HK-2 (cell line): ENCODE results near the gene ADA.

Experiments used
- DNase-seq: peaks from one replicate; pipeline ENCODE4 v3.0.0-alpha.2; 2018; ENCODE audit not compliant: unreplicated experiment

The ADA gene

DNA sequence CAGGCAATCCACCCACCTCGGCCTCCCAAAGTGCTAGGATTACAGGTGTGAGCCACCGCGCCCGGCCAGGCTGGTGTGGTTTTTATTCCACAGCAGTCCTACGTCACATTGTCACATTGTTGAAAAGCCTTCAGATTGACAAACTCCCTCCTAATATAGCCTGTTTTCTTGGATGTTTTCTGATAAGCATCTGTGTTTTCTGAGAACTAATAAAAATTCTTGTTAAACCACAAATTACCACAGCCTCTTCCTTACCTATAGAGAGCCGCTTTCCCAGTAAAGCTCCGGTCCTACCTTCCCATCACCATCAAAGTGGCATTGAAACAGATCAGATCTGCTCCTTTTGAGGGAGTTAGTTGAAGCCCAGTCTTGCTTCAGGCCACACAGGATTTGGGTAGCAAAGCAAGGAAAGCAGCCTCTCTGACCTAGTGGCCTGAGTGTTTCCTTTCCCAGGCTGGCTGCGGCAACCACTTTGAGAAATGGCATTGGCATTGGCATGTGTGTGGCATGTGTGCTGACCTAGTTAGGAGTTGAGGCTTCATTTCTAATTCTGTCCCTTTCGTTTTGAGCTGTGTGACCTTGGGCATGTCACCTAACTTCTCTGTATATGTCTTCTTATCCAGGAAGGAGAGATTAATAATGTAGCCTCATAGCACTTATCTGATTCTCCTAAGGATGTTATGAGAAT is 70.8 kb downstream of the ADA start:
- no peak for DNase-seq

DNA sequence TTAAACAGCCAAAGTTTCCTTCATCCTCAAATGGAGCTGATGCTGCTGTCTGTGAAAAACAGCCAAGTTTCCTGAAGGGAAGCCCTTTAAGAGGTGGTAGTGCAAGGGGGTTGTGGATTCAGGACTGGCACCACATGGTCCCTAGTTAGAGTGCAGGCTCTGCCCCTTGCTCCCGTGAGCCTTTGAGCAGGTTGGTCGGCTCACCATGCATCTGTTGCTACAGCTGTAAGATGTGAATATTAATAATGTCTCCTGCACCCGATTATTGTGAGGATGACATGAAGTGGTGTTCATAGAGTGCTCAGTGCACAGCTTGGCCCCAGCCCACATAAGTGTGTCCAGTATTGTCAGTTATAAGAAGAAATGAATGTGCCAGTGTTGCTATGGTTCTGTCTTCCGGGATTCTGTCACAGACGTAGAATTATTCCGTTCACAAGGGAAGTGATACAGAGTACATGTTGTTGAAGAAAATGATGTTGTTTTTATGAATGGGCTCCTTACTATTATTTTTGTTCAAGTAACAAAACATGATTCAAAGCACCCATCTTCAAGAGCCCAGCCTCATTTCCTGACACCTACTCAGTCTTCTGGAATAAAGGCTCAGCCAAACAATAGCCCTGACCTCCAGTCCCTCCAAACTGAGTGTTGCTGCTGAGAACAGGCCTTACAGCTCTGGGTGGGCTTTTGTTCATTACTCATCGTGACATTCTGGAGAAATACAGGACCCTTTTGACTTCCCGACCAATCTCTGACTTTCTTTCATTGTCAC is 72.0 kb downstream of the ADA start:
- no peak for DNase-seq

DNA sequence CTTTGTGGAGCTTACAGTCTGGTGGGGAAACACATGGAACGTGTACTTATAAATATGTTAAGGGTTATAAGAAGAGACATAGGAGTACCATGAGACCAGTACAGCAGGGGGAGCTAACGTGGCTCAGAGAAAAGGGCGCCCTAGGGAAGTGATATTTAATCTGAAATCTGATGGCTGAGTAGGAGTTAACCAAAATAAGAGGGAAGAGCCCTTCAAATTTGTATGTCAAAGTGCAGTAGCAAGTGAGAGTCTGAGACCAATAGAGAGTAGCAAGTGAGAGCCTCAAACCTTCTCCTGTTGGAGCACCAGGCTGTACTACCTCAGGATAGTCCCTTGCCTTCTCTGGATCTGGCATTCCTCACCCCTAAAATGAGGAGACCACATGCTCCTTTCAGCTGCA is 75.2 kb downstream of the ADA start:
- DNase-seq, result peak; percentile 22

DNA sequence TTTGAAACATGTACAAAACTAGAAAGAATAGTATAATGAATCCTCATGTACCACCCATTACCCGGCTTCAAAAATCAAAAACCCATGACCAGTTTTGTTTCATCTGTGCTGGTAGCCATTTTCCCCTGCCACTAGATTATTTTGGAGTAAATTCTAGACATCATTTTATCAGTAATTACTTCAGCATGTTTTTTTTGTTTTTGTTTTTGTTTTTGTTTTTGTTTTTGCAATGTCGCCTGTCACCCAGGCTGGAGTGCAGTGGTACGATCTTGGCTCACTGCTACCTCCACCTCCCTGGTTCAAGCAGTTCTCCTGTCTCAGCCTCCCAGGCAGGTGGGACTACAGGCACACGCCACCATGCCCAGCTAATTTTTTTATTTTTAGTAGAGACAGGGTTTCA is 77.1 kb downstream of the ADA start:
- no peak for DNase-seq

DNA sequence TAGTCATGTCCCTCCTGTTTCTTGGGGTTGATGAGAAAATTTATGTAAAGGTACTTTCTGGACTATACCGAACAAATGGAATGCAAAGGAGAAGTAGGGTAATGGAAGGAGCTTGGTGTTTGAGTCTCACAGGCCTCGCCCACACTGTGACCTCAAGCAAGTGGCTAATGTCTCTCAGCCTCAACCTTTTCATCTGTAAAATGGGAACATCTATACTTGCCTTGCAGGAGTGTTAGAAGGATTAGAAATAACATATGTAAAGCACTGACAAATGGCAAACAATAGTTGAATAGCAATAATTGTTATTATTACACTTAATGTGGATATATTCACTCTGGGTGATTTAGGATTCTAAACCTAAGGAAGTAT is 78.0 kb downstream of the ADA start:
- DNase-seq, result no peak

DNA sequence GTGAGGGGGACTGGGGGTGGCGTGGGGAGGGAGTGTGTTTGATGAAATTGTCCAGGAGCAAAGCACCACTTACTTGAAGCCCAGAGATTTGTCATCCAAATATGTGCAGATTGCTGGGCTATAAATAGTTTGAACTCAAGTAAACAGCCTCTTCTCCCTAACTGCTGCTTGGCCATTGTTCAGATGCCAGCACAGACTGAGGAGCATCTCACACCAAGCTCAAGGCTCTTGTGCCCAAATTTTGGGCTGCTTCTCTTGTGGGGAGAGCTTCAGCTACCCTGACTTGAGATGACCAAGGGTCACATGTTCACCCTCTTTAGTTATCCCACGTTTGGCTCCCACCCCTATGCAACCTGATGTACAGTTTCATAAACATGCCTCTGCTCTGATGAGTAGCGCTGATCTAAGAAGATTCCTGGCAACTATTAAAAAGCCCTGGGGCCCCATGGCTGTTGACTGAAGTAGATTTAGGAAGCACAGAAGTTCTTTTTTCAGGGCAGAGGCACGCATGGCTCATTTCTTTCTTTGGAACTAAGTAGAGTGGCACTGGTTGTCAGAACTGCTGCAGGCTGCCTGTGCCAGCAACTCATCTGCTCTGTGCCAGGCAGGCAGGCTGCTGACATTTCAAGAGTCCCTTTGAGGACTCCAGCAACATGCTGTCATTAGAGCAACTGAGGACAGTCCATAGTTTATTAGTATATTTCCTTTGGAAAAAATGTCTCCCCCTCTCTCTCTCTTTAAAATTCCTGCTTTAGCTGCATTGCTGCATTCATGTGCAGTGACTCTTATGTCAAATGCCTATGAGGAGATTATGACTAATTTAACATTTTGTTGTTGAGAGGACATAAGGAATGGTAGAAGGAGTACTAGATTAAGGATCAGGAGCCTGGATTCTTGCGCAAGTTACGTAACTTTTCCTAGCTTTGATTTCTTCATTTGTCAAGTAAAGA is 78.7 kb downstream of the ADA start:
- DNase-seq, result no peak

DNA sequence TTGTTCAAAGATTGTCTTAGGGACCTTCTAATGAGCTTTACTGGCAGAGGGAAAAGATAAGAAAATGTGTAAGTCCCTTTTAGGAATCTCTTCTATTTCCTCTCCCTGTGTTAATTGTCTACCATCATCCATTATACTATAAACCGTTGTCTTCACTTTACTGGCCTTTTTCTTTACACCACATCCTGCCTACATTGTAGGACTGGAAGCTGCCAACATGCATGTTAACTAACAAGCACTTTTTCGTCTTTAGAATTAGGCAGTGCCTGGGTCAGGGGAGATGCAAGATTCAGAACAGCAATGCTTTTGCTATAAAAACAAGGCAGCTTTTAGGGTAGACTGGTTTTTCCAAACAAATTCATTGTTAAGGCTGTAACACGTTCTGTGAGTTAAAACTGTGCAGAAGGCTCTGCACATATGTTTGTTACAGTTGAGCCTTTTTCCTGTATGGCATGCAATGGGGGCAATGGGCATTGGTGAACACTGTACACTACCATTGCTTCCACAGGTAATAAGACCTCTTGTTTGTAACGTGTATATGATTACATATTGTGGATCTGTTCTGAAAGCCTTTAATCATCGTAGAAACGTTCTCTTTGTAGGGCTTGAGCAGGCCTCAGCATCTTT is 80.0 kb downstream of the ADA start:
- DNase-seq, result no peak

DNA sequence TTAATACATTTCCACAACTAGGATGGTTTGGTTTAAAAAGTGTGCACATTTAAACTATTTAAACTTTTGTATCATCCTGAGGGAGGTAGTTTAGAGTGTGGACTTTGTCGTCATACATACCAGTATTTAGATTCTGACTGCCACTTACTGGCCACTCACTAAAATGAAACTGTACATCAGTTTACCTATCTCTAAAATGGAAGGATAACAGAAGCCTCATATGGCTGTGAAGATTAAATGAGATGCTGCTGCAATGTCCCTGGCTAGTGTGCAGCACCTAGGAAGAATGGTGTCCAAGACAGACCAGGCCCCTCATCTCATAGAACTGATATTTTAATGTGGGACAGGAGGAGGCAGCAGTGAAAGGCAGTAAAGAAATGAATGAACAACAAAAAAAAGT is 81.1 kb downstream of the ADA start:
- no peak for DNase-seq
